ENCODE data around the gene TNIP1. TPM values are rescaled to one million over a fixed set of nuclear protein-coding genes. Genes with fewer than 3 reads are reported as not detected.

The TNIP1 gene
- total and polyA plus RNA-seq, 10 donors = 67.7 to 260 (median 199) TPM

DNA sequence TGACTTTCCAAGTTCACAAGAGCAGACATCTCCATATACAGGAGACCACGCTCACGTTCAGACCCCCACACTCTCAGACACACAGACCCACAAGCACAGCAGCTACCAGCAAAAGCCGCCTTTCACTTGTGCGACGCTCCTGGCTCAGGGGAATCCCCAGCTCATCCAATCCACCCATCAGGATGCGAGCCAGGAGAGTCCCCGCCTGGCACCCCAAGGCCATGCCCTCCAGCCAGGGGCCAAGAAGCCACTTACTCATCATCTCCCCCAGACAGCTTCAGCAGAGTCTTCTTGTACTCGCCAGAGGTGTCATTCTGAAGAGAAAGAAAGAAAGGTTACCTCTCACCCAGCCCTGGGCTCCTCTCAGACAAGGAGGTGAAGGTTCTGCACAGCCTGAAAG lies 47.1 kb upstream of the TNIP1 start:
- TF ChIP-seq POLR2A (IDR thresholded peaks at IDR 0.05) = no peak
- TF ChIP-seq POLR2AphosphoS5 (IDR thresholded peaks at IDR 0.05) = no peak
- TF ChIP-seq CTCF (IDR thresholded peaks at IDR 0.05 in 8 of 11, conservative IDR thresholded peaks at IDR 0.05 in 3 of 11) = no peak
- 70 to 81% (median 78%) methylated on average over 8 of the region's 8 CpGs for WGBS, 5 donors
- no peak for DNase-seq
- Histone ChIP-seq H3K9me3 (no peaks in the 10 kb centered on the region), H3K36me3 (peaks cover 0 to 100% (median 76%) of the 10 kb centered on the region in 6 donors), H3K4me3 (no peak overlapping the region), H3K4me1 (peaks cover 35 to 100% (median 68%) of the 10 kb centered on the region in 6 donors), H3K27ac (peak overlapping the region in 4 of 8 donors; percentile 15 to 90 (median 70)), H3K27me3 (replicated peaks in 1 of 7) (no peaks in the 10 kb centered on the region)
- intact Hi-C loops (cut with DNase I; ENCODE audit: low total_unique reads) = loop anchor here (5.0 kb wide), 2 partner anchors 34 to 109 kb away; no protein-coding TSS in a partner anchor

DNA sequence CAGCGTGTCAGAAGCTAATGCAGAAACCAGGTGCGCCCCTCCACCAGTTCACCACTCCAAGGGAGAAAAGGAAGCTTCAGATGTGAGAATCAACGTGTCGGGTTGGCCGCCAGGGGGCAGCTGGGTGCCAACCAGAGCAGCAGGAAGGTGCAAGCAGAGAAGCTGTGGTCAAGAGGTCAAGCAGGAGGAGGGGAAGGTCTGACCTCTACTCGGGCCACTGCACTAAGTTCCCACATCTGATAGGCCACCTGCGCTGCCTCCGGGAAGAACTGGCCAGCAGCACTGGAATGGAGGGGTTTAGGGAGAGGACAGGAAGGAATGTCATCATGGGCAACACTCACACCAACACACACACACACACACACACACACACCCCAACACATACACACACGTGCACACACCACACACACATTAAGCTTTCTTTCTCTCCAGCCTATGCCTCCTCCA lies 45.4 kb upstream of the TNIP1 start:
- peaks cover 2 to 100% (median 77%) of the 10 kb centered on the region in 6 donors for H3K36me3 ChIP-seq
- peak; percentile 66 to 92 (median 88) for TF ChIP-seq CTCF (IDR thresholded peaks at IDR 0.05 in 8 of 11, conservative IDR thresholded peaks at IDR 0.05 in 3 of 11)
- peak; percentile 59 to 79 (median 67) for TF ChIP-seq POLR2AphosphoS5 (IDR thresholded peaks at IDR 0.05)
- TF ChIP-seq POLR2A (IDR thresholded peaks at IDR 0.05) = no peak
- intact Hi-C loops (cut with DNase I; ENCODE audit: low total_unique reads) = loop anchor here (5.0 kb wide), 2 partner anchors 36 to 111 kb away; no protein-coding TSS in a partner anchor
- H3K9me3 ChIP-seq = no peaks in the 10 kb centered on the region
- H3K27me3 ChIP-seq (replicated peaks in 1 of 7) = no peaks in the 10 kb centered on the region
- H3K4me1 ChIP-seq = peaks cover 29 to 96% (median 67%) of the 10 kb centered on the region in 6 donors
- DNase-seq = peak; percentile 95
- H3K27ac ChIP-seq = peak overlapping the region; percentile 40 to 90 (median 82)
- WGBS, 5 donors = 10 to 27% (median 18%) methylated on average over 9 of the region's 9 CpGs
- peak overlapping the region in 1 of 8 donors; percentile 35 for H3K4me3 ChIP-seq

DNA sequence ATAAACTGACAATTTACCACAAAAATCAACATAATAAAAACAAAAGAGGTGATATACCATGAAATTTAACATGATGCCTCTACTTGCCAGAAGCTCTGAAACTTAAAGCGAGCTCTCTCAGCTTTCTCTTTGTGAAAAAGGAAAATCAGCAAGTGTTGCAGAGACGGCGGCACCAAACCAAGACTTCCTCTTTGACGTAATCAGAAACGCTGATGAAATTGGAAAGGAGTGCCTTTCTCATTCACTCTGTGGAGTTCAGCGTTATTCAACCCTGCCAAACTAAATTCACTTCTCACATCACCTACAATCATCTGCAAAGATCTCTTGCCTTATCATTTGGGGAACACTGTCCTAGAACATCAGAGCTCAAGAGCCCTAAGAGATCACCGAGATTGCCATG lies 44.6 kb upstream of the TNIP1 start:
- intact Hi-C loops (cut with DNase I; ENCODE audit: low total_unique reads) = loop anchor here (5.0 kb wide), 2 partner anchors 37 to 112 kb away; no protein-coding TSS in a partner anchor
- Histone ChIP-seq H3K36me3 (peaks cover 2 to 100% (median 77%) of the 10 kb centered on the region in 6 donors), H3K27ac (peak overlapping the region; percentile 40 to 90 (median 82)), H3K4me1 (peaks cover 29 to 88% (median 66%) of the 10 kb centered on the region in 6 donors), H3K9me3 (no peaks in the 10 kb centered on the region), H3K27me3 (replicated peaks in 1 of 7) (no peaks in the 10 kb centered on the region), H3K4me3 (peak overlapping the region in 1 of 8 donors; percentile 35)
- no peak for DNase-seq
- 30 to 46% (median 39%) methylated on average over 7 of the region's 7 CpGs for WGBS, 5 donors
- peak in 1 of 3 donors; percentile 73 for TF ChIP-seq POLR2AphosphoS5 (IDR thresholded peaks at IDR 0.05)
- TF ChIP-seq CTCF (IDR thresholded peaks at IDR 0.05 in 8 of 11, conservative IDR thresholded peaks at IDR 0.05 in 3 of 11) = no peak

- Histone ChIP-seq H3K27me3 (replicated peaks in 1 of 7) (no peaks in the 10 kb centered on the region), H3K4me3 (no peak overlapping the region), H3K27ac (peak overlapping the region in 7 of 8 donors; percentile 60 to 90 (median 82)), H3K9me3 (no peaks in the 10 kb centered on the region), H3K4me1 (peaks cover 29 to 81% (median 62%) of the 10 kb centered on the region in 6 donors), H3K36me3 (peaks cover 2 to 100% (median 78%) of the 10 kb centered on the region in 6 donors)
- intact Hi-C loops (cut with DNase I; ENCODE audit: low total_unique reads) = no loop called here
- peak; percentile 92 for DNase-seq
- TF ChIP-seq POLR2AphosphoS5 (IDR thresholded peaks at IDR 0.05) (peak; percentile 59 to 78 (median 75)), CTCF (IDR thresholded peaks at IDR 0.05 in 8 of 11, conservative IDR thresholded peaks at IDR 0.05 in 3 of 11) (no peak), POLR2A (IDR thresholded peaks at IDR 0.05) (peak in 1 of 3 donors; percentile 16)
- WGBS, 5 donors = 56 to 70% (median 57%) methylated on average over 17 of the region's 17 CpGs
Observed at GRCh38 chr5:151123897-151124751, 43.3 kb upstream of the TNIP1 start.

Measured in spleen (tissue), 11 donors.